Natural killer cell treated with Interleukin-12 subunit alpha and Interleukin-12 subunit beta and Interleukin-15 and Interleukin-18, amount 100 ng/mL, for 72 hours (primary cell): Measurements from ENCODE around the gene HOXD11. TPM values are rescaled to one million over a fixed set of nuclear protein-coding genes. Genes with fewer than 3 reads are reported as not detected.

Source experiments
- ATAC-seq, 2 donors: fragments of 150-1000 bp; cut with Tn5 transposase in 1 of 2; sonication (Bioruptor Pico), chemical (Tn5 transposase) in 1 of 2; 2 replicates each; pipeline ENCODE4 v1.10.0; 2021
- DNase-seq: peaks from one replicate; pipeline ENCODE4 v3.0.0; 2022; ENCODE audit warnings: low spot score
- H3K27ac Mint-ChIP-seq, 2 donors: 1 replicate in 1 of 2; 2 replicates in 1 of 2; pipeline ENCODE4 v1.8.0; 2022; ENCODE audit warnings: mixed read lengths in 2 of 2, mild to moderate bottlenecking in 1 of 2, moderate library complexity in 1 of 2
- H3K27me3 Mint-ChIP-seq, 2 donors: 1 replicate in 1 of 2; 2 replicates in 1 of 2; pipeline ENCODE4 v1.8.0; 2022; ENCODE audit warnings: mixed read lengths in 2 of 2
- H3K36me3 Mint-ChIP-seq: one replicate; pipeline ENCODE4 v1.8.0; 2022; ENCODE audit warnings: mixed read lengths
- H3K4me1 Mint-ChIP-seq, 2 donors: 1 replicate in 1 of 2; 2 replicates in 1 of 2; pipeline ENCODE4 v1.8.0; 2022; ENCODE audit warnings: low read depth in 2 of 2, mixed read lengths in 2 of 2, mild to moderate bottlenecking in 1 of 2
- H3K4me3 Mint-ChIP-seq: one replicate; pipeline ENCODE4 v1.8.0; 2022; ENCODE audit warnings: mixed read lengths
- H3K9me3 Mint-ChIP-seq: 2 replicates; pipeline ENCODE4 v1.8.0; 2022; ENCODE audit warnings: mixed read lengths
- total RNA-seq, 2 donors: library from RNA; stranded (reverse); gene quantifications; one replicate each; pipeline ENCODE4 v1.2.3, GENCODE V29; 2022

The HOXD11 gene
- total RNA-seq, 2 donors from 2014 or later: not detected

DNA sequence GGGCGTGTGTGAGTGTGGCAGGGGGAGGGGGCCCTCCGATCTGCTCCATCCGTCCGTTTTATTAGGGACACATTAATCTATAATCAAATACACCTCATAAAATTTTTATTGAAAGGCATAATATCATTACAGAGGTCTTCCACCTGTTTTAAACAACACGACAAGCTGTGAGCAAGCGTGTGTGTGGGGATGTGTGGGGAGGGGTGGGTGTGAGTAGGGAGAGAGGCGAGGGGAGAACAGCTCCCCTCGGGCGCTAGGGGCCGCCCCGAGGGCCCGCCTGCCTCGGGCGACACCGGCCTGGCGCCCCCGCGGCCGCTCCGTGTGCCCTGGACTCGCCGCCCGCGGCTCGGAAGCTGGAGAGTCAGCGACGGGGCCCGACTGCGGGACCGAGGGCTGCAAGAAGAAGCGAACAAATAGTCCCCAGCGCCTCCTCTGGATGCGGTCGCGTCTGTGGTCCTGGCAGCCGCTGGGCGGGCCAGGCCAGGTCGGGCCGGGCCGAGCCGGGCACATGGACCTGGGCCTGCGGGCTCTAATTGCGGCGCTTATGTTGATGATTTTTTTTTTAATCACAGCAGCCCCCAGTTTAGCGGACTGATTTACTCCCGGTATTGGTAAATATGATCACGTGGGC, 15.1 kb downstream of the HOXD11 start:
- H3K4me1 Mint-ChIP-seq: peaks cover 9 to 13% of the 10 kb centered on the region in 2 donors
- DNase-seq: no peak
- peaks cover 3% of the 10 kb centered on the region for H3K9me3 Mint-ChIP-seq
- peaks cover 7% of the 10 kb centered on the region for H3K36me3 Mint-ChIP-seq
- H3K27me3 Mint-ChIP-seq: peaks cover 65 to 75% of the 10 kb centered on the region in 2 donors
- H3K4me3 Mint-ChIP-seq: no peak overlapping the region
- ATAC-seq: peak in 1 of 2 donors; percentile 14
- no peak overlapping the region for H3K27ac Mint-ChIP-seq

- H3K4me1 Mint-ChIP-seq: peaks cover 9 to 13% of the 10 kb centered on the region in 2 donors
- H3K9me3 Mint-ChIP-seq: peaks cover 3% of the 10 kb centered on the region
- peaks cover 7% of the 10 kb centered on the region for H3K36me3 Mint-ChIP-seq
- peaks cover 66 to 75% of the 10 kb centered on the region in 2 donors for H3K27me3 Mint-ChIP-seq
- DNase-seq: no peak
- peak; percentile 47 to 71 for ATAC-seq
- H3K4me3 Mint-ChIP-seq: no peak within 1 kb of the TSS
- no peak within 1 kb of the TSS for H3K27ac Mint-ChIP-seq
Observed at GRCh38 chr2:176122683-176123410, 15.8 kb downstream of the HOXD11 start, which contains the start of gene HOXD9. HOXD9 (plus strand) TSS chr2:176122719; CDS start chr2:176122769, 50 bp downstream.

GRCh38 chr2:176123411-176124109, 16.5 kb downstream of the HOXD11 start:
- DNase-seq (no peak), ATAC-seq (no peak)
- peaks cover 3% of the 10 kb centered on the region for H3K9me3 Mint-ChIP-seq
- peaks cover 66 to 75% of the 10 kb centered on the region in 2 donors for H3K27me3 Mint-ChIP-seq
- H3K4me3 Mint-ChIP-seq: no peak overlapping the region
- peaks cover 12% of the 10 kb centered on the region for H3K36me3 Mint-ChIP-seq
- no peak overlapping the region for H3K27ac Mint-ChIP-seq
- peaks cover 11 to 15% of the 10 kb centered on the region in 2 donors for H3K4me1 Mint-ChIP-seq

DNA sequence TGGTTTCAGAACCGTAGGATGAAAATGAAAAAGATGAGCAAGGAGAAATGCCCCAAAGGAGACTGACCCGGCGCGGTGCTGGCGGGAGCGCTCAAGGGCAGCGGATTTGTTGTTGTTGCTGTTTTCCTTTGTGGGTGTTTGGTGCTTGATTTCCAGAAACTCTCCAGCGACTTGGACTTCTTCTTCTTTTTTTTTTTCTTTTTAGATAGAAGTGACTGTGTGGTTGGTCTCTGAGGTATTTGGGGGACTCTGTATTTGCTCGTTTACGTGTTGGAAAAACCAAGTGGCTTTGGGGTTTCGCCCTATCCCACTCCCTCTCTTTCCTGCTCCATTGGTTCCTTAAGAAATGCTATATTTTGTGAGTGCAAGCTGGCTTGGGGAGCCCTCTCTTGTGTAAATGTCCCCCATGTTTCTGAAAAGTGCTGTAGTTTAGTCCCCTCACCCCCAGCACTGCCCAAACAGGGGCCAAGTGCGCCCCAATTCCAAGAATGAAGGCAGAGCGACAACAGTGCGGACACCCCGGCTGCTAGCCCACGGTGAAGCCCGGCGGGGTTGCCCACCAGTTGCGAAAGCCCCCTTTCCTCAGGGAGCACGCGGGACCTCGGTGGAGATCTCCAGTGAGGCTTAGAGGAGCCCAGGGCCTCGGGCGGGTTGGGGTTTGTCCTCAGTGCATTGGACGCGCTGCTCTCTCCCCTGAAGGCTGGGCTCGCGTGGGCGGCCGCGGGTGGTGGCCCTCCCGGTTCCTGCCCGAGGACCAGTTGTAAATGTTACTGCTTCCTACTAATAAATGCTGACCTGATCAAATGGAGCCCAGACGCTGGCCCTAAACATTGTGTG, 17.2 kb downstream of the HOXD11 start:
- no peak for DNase-seq
- no peak for ATAC-seq
- Mint-ChIP-seq H3K27me3 (peaks cover 62 to 74% of the 10 kb centered on the region in 2 donors), H3K9me3 (no peaks in the 10 kb centered on the region), H3K4me3 (no peak overlapping the region), H3K27ac (no peak overlapping the region), H3K36me3 (peaks cover 7% of the 10 kb centered on the region), H3K4me1 (peaks cover 7 to 15% of the 10 kb centered on the region in 2 donors)

DNA sequence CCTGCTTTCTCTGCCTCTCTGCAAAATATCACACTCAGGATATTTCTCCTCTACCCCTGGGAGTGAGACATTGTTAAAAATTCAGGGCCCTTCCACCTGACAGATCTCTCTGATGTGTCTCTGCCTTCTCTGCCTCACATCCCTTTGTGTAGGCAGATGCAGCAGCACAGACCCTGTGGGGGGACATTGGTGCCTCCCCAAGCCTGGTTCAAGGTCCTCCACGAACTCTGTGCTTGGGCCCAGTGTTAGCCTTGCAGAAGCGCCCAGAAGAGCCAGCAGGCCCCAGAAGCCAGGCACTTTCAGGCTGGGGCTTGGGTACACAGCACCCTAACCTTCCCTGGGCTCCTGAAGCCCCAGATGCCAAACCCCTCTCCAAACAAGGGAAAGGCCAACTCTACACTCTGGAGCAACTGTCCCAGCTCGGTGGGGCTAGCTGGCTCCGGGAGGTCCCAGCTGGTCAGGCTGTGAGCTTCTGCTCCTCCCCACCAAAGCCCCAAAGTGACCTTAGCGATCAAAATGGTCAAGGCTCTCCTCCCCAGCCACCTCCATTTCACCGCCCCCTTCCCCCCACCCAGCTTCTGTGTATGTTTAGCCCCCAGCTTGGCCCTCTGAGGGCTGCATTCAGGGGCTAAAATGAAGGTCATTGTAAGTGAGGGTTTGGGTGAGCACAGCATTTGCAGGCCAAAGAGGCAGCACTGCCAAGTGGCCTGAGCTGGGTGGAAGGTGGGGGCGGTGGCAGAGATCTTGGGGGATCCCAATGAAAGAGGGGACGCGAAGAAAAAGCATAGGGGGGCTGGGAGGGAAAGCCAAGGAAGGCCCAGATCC, 18.1 kb downstream of the HOXD11 start:
- Mint-ChIP-seq H3K27ac (no peak overlapping the region), H3K27me3 (peaks cover 54 to 66% of the 10 kb centered on the region in 2 donors), H3K4me1 (peaks cover 7 to 15% of the 10 kb centered on the region in 2 donors), H3K36me3 (peaks cover 7% of the 10 kb centered on the region), H3K4me3 (no peak overlapping the region), H3K9me3 (no peaks in the 10 kb centered on the region)
- DNase-seq (no peak), ATAC-seq (peak in 1 of 2 donors; percentile 28)

DNA sequence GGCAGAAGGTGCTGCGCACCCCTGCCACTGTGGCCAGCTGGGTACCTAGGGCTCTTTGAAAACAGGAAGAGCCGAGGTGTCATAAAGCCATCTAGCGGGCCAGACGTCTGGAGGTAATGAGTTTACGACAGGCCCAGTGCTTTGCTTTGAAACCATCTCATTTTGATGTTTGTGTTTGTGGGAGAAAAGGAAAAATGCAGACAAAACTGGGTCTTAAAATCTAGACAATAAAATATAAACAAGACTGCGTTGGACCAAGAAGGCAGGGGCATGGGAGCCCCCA, 18.6 kb downstream of the HOXD11 start:
- Mint-ChIP-seq H3K36me3 (peaks cover 7% of the 10 kb centered on the region), H3K4me3 (no peak overlapping the region), H3K27me3 (peaks cover 52 to 62% of the 10 kb centered on the region in 2 donors), H3K9me3 (no peaks in the 10 kb centered on the region), H3K27ac (no peak overlapping the region), H3K4me1 (peaks cover 8 to 17% of the 10 kb centered on the region in 2 donors)
- DNase-seq (no peak), ATAC-seq (no peak)

- Mint-ChIP-seq H3K9me3 (no peaks in the 10 kb centered on the region), H3K4me1 (peaks cover 15 to 25% of the 10 kb centered on the region in 2 donors), H3K4me3 (no peak overlapping the region), H3K36me3 (peaks cover 7% of the 10 kb centered on the region), H3K27me3 (peaks cover 59 to 71% of the 10 kb centered on the region in 2 donors), H3K27ac (no peak overlapping the region)
- no peak for DNase-seq
- ATAC-seq: no peak
Observed at GRCh38 chr2:176126929-176127773, 20.1 kb downstream of the HOXD11 start.

- H3K27ac Mint-ChIP-seq: peak overlapping the region in 1 of 2 donors; percentile 38
- H3K4me3 Mint-ChIP-seq: no peak overlapping the region
- H3K4me1 Mint-ChIP-seq: peaks cover 19 to 29% of the 10 kb centered on the region in 2 donors
Observed at GRCh38 chr2:176127774-176128072, 20.6 kb downstream of the HOXD11 start.

GRCh38 chr2:176128172-176128981, 21.3 kb downstream of the HOXD11 start:
- Mint-ChIP-seq H3K9me3 (no peaks in the 10 kb centered on the region), H3K36me3 (peaks cover 12% of the 10 kb centered on the region), H3K27me3 (peaks cover 63 to 83% of the 10 kb centered on the region in 2 donors), H3K27ac (peak overlapping the region in 1 of 2 donors; percentile 38), H3K4me3 (peak overlapping the region; percentile 51), H3K4me1 (peaks cover 19 to 31% of the 10 kb centered on the region in 2 donors)
- DNase-seq (no peak), ATAC-seq (no peak)

More at GRCh38 chr2:176127774-176128072, 20.6 kb downstream of the HOXD11 start:
- Mint-ChIP-seq H3K36me3 (peaks cover 12% of the 10 kb centered on the region), H3K27me3 (peaks cover 60 to 77% of the 10 kb centered on the region in 2 donors), H3K9me3 (no peaks in the 10 kb centered on the region)
- DNase-seq (no peak), ATAC-seq (no peak)

GRCh38 chr2:176128982-176129796, 22.1 kb downstream of the HOXD11 start, which contains the start of gene HOXD8:
HOXD8 (plus strand) TSS chr2:176129705; CDS start chr2:176130367, 662 bp downstream.
- Mint-ChIP-seq H3K9me3 (no peaks in the 10 kb centered on the region), H3K27me3 (peaks cover 62 to 83% of the 10 kb centered on the region in 2 donors), H3K27ac (peak within 1 kb of the TSS in 1 of 2 donors; percentile 38), H3K36me3 (peaks cover 16% of the 10 kb centered on the region), H3K4me3 (peak within 1 kb of the TSS; percentile 51), H3K4me1 (peaks cover 19 to 27% of the 10 kb centered on the region in 2 donors)
- DNase-seq (no peak), ATAC-seq (peak in 1 of 2 donors; percentile 52)

- peaks cover 18% of the 10 kb centered on the region for H3K36me3 Mint-ChIP-seq
- H3K4me3 Mint-ChIP-seq: no peak overlapping the region
- DNase-seq (no peak), ATAC-seq (no peak)
- H3K9me3 Mint-ChIP-seq: no peaks in the 10 kb centered on the region
- H3K4me1 Mint-ChIP-seq: peaks cover 19 to 27% of the 10 kb centered on the region in 2 donors
- no peak overlapping the region for H3K27ac Mint-ChIP-seq
- H3K27me3 Mint-ChIP-seq: peaks cover 61 to 83% of the 10 kb centered on the region in 2 donors
Observed at GRCh38 chr2:176129813-176130146, 22.7 kb downstream of the HOXD11 start.
